M059J (cell line): ENCODE data around the gene HECTD4. TPM values are rescaled to one million over a fixed set of nuclear protein-coding genes. Genes with fewer than 3 reads are reported as not detected.
"Not testable (repeated sequence)": the region's sequence is repeated elsewhere in the genome, so short reads cannot be mapped to it uniquely, and the experiment has no call there.

Experiments
- DNase-seq: peaks from one replicate; pipeline ENCODE4 v3.0.0-alpha.2; 2012; ENCODE audit warnings: low read depth
- total RNA-seq: library from RNA; depleted of rRNA; stranded (reverse); fragments of >200 nt; shearing (Covaris generic); gene quantifications from 2 replicates; pipeline ENCODE4 v1.2.3, GENCODE V29; 2014

The HECTD4 gene
- total RNA-seq, 1 experiment from 2014 or later = 13.8 TPM

- DNase-seq = no peak
Observed at GRCh38 chr12:112406519-112407488, 24.6 kb upstream of the HECTD4 start.

- no peak for DNase-seq
Observed at GRCh38 chr12:112401903-112402498, 19.8 kb upstream of the HECTD4 start.

GRCh38 chr12:112401054-112401453, 18.8 kb upstream of the HECTD4 start:
- no peak for DNase-seq

- DNase-seq = no peak
Observed at GRCh38 chr12:112393328-112393727, 11.1 kb upstream of the HECTD4 start.

- DNase-seq = not testable (repeated sequence)
Observed at GRCh38 chr12:112389922-112390654, 7.9 kb upstream of the HECTD4 start.

GRCh38 chr12:112389228-112389627, 7.0 kb upstream of the HECTD4 start:
- peak; percentile 24 for DNase-seq

- no peak for DNase-seq
Observed at GRCh38 chr12:112386726-112387125, 4.5 kb upstream of the HECTD4 start.

- no peak for DNase-seq
Observed at GRCh38 chr12:112382866-112383265, 635 bp upstream of the HECTD4 start.

- peak; percentile 57 for DNase-seq
Observed at GRCh38 chr12:112381406-112381882, 787 bp downstream of the HECTD4 start.

GRCh38 chr12:112380663-112381405, 1.4 kb downstream of the HECTD4 start:
- no peak for DNase-seq

- DNase-seq = peak; percentile 9
Observed at GRCh38 chr12:112375105-112375504, 7.1 kb downstream of the HECTD4 start.

- DNase-seq = no peak
Observed at GRCh38 chr12:112374166-112374740, 8.0 kb downstream of the HECTD4 start.

- DNase-seq = no peak
Observed at GRCh38 chr12:112370868-112371510, 11.2 kb downstream of the HECTD4 start.

GRCh38 chr12:112370199-112370598, 12.0 kb downstream of the HECTD4 start:
- peak; percentile 30 for DNase-seq

GRCh38 chr12:112368856-112369255, 13.4 kb downstream of the HECTD4 start:
- no peak for DNase-seq

- DNase-seq = no peak
Observed at GRCh38 chr12:112367965-112368364, 14.3 kb downstream of the HECTD4 start.

- DNase-seq = no peak
Observed at GRCh38 chr12:112362310-112362709, 19.9 kb downstream of the HECTD4 start.

- no peak for DNase-seq
Observed at GRCh38 chr12:112361271-112361670, 21.0 kb downstream of the HECTD4 start.

- no peak for DNase-seq
Observed at GRCh38 chr12:112359290-112359689, 22.9 kb downstream of the HECTD4 start.

GRCh38 chr12:112357214-112357613, 25.0 kb downstream of the HECTD4 start:
- DNase-seq = no peak

GRCh38 chr12:112354399-112354798, 27.8 kb downstream of the HECTD4 start:
- no peak for DNase-seq
